ENCODE results near the gene TRABD2A. TPM values are rescaled to one million over a fixed set of nuclear protein-coding genes. Genes with fewer than 3 reads are reported as not detected.
"Not testable (repeated sequence)": the region's sequence is repeated elsewhere in the genome, so short reads cannot be mapped to it uniquely, and the experiment has no call there.

The TRABD2A gene
- total RNA-seq, 2 experiments from 2014 or later, result 71.9 to 73.2 TPM

DNA sequence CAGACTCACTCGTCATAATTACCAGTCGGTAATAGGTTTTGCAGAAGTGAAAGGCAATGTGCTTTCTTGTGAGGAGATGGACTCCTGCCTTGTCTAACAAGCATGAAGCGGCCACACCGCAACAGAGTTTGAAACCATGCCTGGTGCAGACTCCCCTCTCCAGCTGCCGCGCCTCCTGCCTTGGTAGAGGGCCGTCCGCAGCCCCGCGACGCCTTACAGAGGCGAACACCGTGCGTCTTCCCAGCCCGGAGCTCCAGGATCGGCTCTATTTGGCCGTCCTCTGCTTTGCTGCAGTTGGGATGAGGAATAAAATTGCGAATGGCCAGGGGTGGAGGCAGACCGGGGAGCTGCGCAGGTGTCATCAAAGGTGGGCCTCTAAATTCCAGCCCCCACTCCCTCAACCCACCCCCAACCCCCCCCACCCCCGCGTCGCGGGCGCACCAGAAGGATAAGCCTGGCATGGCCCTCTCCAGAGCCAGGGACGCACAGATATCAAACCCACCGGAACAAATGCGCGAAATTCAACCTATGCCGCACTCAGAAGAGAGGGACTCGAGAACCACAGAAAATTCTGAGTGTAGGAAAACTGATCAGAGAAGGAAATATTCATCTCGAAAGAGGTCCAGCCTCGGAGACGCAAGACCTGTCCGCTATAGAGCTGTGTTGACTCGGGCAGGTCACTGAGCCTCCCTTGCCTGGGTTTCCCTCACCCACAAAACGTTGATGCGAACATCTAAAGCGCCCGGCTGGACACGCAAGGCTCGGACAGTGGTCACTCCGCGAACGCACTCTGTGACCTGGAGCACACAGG is 1.1 kb downstream of the TRABD2A start:
- H3K27me3 Mint-ChIP-seq (ENCODE audit: low read depth), result no peaks in the 10 kb centered on the region
- H3K36me3 Mint-ChIP-seq (ENCODE audit: low read depth), result peaks cover 22% of the 10 kb centered on the region
- CTCF ChIA-PET, result interaction anchor here (0.6 to 24.0 kb wide), 15 partner anchors 9 to 391 kb away, joined by 3 to 397 read pairs (median 7); no protein-coding TSS in a partner anchor
- H3K9me3 Mint-ChIP-seq (ENCODE audit: insufficient read depth), result no peaks in the 10 kb centered on the region
- POLR2A ChIA-PET, result interaction anchor here (0.6 to 5.0 kb wide), 12 partner anchors 9 to 228 kb away, joined by 3 to 65 read pairs (median 4); partner anchors contain the start of gene TMSB10
- DNase-seq (peak; percentile 46), ATAC-seq (peak; percentile 8)
- H3K4me1 Mint-ChIP-seq (ENCODE audit: low read depth), result peaks cover 73% of the 10 kb centered on the region
- peak overlapping the region; percentile 92 for H3K4me3 Mint-ChIP-seq
- H3K27ac Mint-ChIP-seq, result peak overlapping the region; percentile 86

DNA sequence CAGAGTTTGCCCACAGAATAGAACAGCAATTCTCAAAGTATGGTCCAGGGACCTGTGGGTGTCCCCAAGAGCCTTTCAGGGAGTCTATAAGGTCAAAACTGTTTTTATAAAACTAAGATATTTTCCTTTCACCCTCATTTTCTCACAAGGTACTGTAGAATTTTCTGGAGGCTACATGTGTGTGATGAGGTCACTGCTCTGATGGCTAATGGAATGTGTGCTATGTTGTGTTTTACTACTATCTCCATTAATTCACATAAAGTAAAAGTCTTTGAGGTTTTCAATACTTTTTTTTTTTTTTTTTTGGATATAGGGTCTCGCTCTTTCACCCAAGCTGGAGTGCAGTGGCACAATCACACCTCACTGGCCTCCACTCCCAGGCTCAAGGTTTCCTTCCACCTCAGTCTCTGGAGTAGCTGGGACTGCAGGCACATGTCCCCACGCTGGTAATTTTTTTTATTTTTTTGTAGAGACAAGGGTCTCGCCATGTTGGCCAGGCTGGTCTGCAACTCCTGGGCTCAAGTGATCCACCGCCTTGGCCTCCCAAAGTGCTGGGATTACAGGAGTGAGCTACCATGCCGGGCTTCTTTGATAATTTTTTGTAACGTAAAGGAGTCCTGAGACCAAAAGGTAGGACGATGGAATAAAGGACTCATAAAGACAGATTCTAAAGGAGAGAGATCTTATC is 1.8 kb downstream of the TRABD2A start:
- Mint-ChIP-seq H3K4me3 (peak overlapping the region; percentile 92), H3K27me3 (ENCODE audit: low read depth) (no peaks in the 10 kb centered on the region), H3K36me3 (ENCODE audit: low read depth) (peaks cover 29% of the 10 kb centered on the region), H3K4me1 (ENCODE audit: low read depth) (peaks cover 74% of the 10 kb centered on the region), H3K27ac (peak overlapping the region; percentile 86), H3K9me3 (ENCODE audit: insufficient read depth) (no peaks in the 10 kb centered on the region)
- ChIA-PET POLR2A (interaction anchor here (0.6 to 5.0 kb wide), 6 partner anchors 10 to 463 kb away, joined by 3 to 65 read pairs (median 10); partner anchors contain the start of gene TMSB10), CTCF (interaction anchor here (0.7 to 24.0 kb wide), 11 partner anchors 9 to 381 kb away, joined by 3 to 397 read pairs (median 7); no protein-coding TSS in a partner anchor)
- DNase-seq, result peak; percentile 20
- no peak for ATAC-seq

DNA sequence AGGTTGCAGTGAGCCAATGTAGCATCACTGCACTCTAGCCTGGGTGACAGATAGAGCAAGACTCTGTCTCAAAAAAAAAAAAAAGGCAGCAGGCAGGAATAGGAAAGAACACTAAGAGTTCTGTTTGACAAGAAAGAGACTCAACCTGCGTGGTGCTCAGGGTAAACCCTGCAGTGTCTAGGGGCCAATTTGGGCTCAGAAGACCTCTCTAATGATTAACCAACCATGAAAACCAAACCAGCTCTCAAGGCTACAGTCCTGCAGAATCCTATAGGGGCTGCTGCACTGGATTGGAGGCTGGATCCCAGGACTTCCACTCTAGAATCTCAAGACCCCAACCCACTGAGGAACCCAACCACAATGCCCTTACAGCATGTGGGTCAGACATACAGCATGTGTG is 2.4 kb downstream of the TRABD2A start:
- POLR2A ChIA-PET, result interaction anchor here (0.5 to 5.0 kb wide), 4 partner anchors 10 to 48 kb away, joined by 3 to 65 read pairs (median 18); partner anchors contain the start of gene TMSB10
- peak overlapping the region; percentile 92 for H3K4me3 Mint-ChIP-seq
- peak overlapping the region; percentile 58 for H3K27ac Mint-ChIP-seq
- H3K27me3 Mint-ChIP-seq (ENCODE audit: low read depth), result no peaks in the 10 kb centered on the region
- ATAC-seq (no peak), DNase-seq (peak; percentile 21)
- CTCF ChIA-PET, result interaction anchor here (0.7 to 24.0 kb wide), 6 partner anchors 9 to 139 kb away, joined by 3 to 397 read pairs (median 9); no protein-coding TSS in a partner anchor
- H3K36me3 Mint-ChIP-seq (ENCODE audit: low read depth), result peaks cover 35% of the 10 kb centered on the region
- H3K4me1 Mint-ChIP-seq (ENCODE audit: low read depth), result peaks cover 76% of the 10 kb centered on the region
- no peaks in the 10 kb centered on the region for H3K9me3 Mint-ChIP-seq (ENCODE audit: insufficient read depth)

DNA sequence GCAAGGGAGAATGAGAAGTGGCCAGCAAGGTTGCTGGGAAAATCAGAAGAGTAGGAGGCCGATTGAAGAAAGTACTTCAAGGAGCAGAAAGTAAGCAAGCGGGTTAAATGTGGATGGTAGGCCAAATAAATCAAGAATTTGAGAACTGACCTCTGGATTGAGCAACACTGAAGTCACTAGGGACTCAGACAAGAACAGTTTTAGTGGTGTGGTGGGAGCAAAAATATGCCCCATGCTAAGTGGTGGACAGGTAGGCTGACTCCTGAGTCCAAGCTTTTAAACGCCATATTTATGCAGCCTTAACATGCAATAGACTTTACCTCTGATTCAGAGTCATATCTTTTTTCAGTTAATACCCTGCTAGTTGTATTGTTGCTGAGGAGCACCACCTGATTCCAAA is 4.5 kb downstream of the TRABD2A start:
- DNase-seq, result no peak
- H3K4me3 Mint-ChIP-seq, result no peak overlapping the region

DNA sequence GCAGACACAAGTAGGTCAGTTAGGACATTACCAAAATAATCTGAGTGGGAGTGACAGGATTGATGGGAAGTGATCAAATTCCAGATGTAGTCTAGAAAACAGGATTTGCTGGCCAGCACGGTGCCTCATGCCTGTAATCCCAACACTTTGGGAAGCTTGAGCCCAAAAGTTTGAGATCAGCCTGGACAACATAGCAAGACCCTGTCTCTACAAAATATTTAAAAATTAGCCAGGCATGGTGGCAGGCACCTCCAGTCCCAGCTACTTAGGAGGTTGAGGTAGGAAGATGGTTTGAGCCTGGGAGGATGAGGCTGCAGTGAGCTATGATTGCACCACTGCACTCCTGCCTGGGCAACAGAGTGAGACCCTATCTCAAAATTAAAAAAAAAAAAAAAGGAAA is 5.3 kb downstream of the TRABD2A start:
- ATAC-seq, result not testable (repeated sequence)

More for the DNA sequence above, 4.5 kb downstream of the TRABD2A start:
- CTCF ChIA-PET, result interaction anchor here (0.7 to 24.0 kb wide), 4 partner anchors 9 to 46 kb away, joined by 3 to 397 read pairs (median 13); no protein-coding TSS in a partner anchor
- no peaks in the 10 kb centered on the region for H3K27me3 Mint-ChIP-seq (ENCODE audit: low read depth)
- peaks cover 44% of the 10 kb centered on the region for H3K36me3 Mint-ChIP-seq (ENCODE audit: low read depth)
- H3K9me3 Mint-ChIP-seq (ENCODE audit: insufficient read depth), result no peaks in the 10 kb centered on the region
- H3K4me1 Mint-ChIP-seq (ENCODE audit: low read depth), result peaks cover 71% of the 10 kb centered on the region
- peak overlapping the region; percentile 18 for H3K27ac Mint-ChIP-seq
- POLR2A ChIA-PET, result interaction anchor here (1.7 to 2.1 kb wide), 2 partner anchors 13 to 30 kb away, joined by 7 to 14 read pairs; partner anchors contain the start of gene TMSB10
- no peak for ATAC-seq

DNA sequence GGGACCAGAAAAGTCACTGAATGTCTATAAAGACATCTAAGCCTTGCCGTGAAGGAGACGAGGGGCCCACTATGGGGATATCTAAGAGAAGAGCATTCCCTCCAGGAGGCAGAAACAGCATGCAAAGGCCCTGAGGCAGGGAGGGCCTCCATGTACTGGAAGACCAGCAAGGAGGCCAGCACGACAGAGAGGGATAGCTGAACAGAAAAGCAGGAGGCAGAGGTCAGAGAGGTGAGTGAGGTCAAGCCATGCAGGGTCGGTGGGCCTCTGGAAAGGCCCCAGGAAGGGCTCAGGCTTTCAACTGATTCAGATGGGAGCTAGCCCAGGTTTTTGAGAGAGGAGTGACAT is 5.7 kb downstream of the TRABD2A start:
- ATAC-seq, result no peak
- Mint-ChIP-seq H3K4me1 (ENCODE audit: low read depth) (peaks cover 82% of the 10 kb centered on the region), H3K27me3 (ENCODE audit: low read depth) (no peaks in the 10 kb centered on the region), H3K4me3 (peak overlapping the region; percentile 15), H3K36me3 (ENCODE audit: low read depth) (peaks cover 53% of the 10 kb centered on the region), H3K9me3 (ENCODE audit: insufficient read depth) (no peaks in the 10 kb centered on the region), H3K27ac (peak overlapping the region; percentile 73)
- POLR2A ChIA-PET, result interaction anchor here (1.9 kb wide), 1 partner anchor 31 kb away, joined by 10 read pairs; the partner anchor contains the start of gene TMSB10
- peak; percentile 23 for DNase-seq
- CTCF ChIA-PET, result interaction anchor here (0.7 to 24.0 kb wide), 5 partner anchors 10 to 386 kb away, joined by 3 to 397 read pairs (median 4); no protein-coding TSS in a partner anchor

More for the DNA sequence above, 5.3 kb downstream of the TRABD2A start:
- peaks cover 49% of the 10 kb centered on the region for H3K36me3 Mint-ChIP-seq (ENCODE audit: low read depth)
- not testable (repeated sequence) for DNase-seq; H3K27me3 Mint-ChIP-seq (ENCODE audit: low read depth); H3K9me3 Mint-ChIP-seq (ENCODE audit: insufficient read depth)
- POLR2A ChIA-PET, result interaction anchor here (0.5 to 1.9 kb wide), 2 partner anchors 31 to 91 kb away, joined by 3 to 10 read pairs; partner anchors contain the start of gene TMSB10
- H3K4me1 Mint-ChIP-seq (ENCODE audit: low read depth), result peaks cover 78% of the 10 kb centered on the region
- CTCF ChIA-PET, result interaction anchor here (0.7 to 24.0 kb wide), 6 partner anchors 9 to 387 kb away, joined by 3 to 397 read pairs (median 4); no protein-coding TSS in a partner anchor
- peak overlapping the region; percentile 15 for H3K4me3 Mint-ChIP-seq
- peak overlapping the region; percentile 73 for H3K27ac Mint-ChIP-seq

DNA sequence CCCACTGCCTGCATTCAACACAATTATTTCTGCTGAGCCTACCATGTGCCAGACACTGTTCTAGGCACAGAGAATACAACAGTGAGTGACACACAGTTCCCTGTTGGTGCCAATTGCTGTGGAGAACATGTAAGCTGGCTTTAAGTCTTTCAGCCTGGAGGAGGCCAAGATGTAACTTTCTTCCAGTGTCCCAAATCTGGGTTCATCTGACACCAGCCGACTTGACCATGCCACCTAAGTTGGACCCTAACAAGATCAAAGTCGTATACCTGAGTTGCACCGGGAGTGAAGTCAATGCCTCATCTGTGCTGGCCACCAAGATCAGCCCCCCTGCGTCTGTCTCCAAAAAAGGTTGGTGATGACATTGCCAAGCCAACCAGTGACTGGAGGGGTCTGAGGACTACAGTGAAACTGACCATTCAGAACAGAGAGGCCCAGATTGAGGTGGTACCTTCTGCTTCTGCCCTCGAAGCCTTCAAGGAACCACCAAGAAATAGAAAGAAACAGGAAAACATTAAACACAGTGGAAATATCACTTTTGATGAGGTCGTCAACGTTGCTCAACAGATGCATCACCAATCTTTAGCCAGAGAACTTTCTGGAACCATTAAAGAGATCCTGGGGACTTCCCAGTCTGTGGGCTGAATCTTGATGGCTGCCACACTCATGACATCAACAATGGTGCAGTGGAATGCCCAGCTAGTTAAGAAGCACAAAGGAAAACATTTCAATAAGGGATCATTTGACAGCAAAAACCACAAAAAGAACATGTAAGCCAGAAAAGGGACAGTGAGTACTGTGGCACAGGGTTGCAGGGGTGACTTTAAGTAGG is 6.3 kb downstream of the TRABD2A start:
- peak; percentile 21 for DNase-seq
- ChIA-PET POLR2A (interaction anchor here (0.6 to 1.9 kb wide), 2 partner anchors 27 to 32 kb away, joined by 3 to 10 read pairs; partner anchors contain the start of gene TMSB10), CTCF (interaction anchor here (0.9 to 24.0 kb wide), 4 partner anchors 10 to 134 kb away, joined by 3 to 397 read pairs (median 9); no protein-coding TSS in a partner anchor)
- ATAC-seq, result peak; percentile 7
- peak overlapping the region; percentile 73 for H3K27ac Mint-ChIP-seq
- H3K4me1 Mint-ChIP-seq (ENCODE audit: low read depth), result peaks cover 87% of the 10 kb centered on the region
- no peaks in the 10 kb centered on the region for H3K9me3 Mint-ChIP-seq (ENCODE audit: insufficient read depth)
- peak overlapping the region; percentile 15 for H3K4me3 Mint-ChIP-seq
- H3K27me3 Mint-ChIP-seq (ENCODE audit: low read depth), result no peaks in the 10 kb centered on the region
- H3K36me3 Mint-ChIP-seq (ENCODE audit: low read depth), result peaks cover 57% of the 10 kb centered on the region

DNA sequence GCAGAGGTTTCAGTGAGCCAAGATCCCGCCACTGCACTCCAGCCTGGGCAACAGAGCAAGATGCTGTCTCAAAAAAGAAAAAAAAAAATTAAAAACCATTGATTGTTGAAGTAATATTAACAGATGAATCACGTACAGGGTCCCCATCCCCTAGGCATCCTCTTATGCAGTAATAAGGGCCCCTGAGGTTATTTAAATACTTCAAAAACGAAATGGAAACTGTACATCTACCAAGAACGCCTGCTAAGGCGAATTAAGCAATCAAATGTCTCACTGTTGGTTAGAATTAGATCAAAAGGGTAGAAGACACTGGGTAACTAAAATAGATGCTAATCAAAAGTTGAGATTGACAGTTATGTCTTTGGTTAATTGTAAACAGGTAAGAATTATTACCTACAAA is 7.5 kb downstream of the TRABD2A start:
- POLR2A ChIA-PET, result no interaction called here
- peaks cover 82% of the 10 kb centered on the region for H3K4me1 Mint-ChIP-seq (ENCODE audit: low read depth)
- CTCF ChIA-PET, result interaction anchor here (1.2 to 24.0 kb wide), 2 partner anchors 16 to 49 kb away, joined by 3 to 397 read pairs; no protein-coding TSS in a partner anchor
- peaks cover 63% of the 10 kb centered on the region for H3K36me3 Mint-ChIP-seq (ENCODE audit: low read depth)
- no peaks in the 10 kb centered on the region for H3K27me3 Mint-ChIP-seq (ENCODE audit: low read depth)
- no peaks in the 10 kb centered on the region for H3K9me3 Mint-ChIP-seq (ENCODE audit: insufficient read depth)
- no peak overlapping the region for H3K4me3 Mint-ChIP-seq
- ATAC-seq (peak; percentile 18), DNase-seq (peak; percentile 12)
- H3K27ac Mint-ChIP-seq, result no peak overlapping the region

DNA sequence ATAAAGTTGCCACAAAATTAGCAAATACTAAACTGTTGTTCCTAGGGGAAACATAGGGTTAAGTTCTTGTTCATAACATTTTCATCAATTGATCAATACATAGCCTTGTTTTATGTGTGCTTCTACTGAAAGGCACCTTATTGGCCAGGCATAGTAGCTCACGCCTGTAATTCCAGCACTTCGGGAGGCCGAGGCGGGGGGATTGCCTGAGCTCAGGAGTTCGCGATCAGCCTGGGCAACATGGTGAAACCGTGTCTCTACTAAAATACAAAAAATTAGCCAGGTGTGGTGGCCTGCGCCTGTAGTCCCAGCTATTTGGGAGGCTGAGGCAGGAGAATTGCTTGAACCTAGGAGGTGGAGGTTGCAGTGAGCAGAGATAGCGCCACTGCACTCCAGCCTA is 8.2 kb downstream of the TRABD2A start:
- H3K9me3 Mint-ChIP-seq (ENCODE audit: insufficient read depth); ATAC-seq; H3K27ac Mint-ChIP-seq; POLR2A ChIA-PET; H3K27me3 Mint-ChIP-seq (ENCODE audit: low read depth); H3K4me3 Mint-ChIP-seq: not testable (repeated sequence)
- CTCF ChIA-PET, result interaction anchor here (0.8 to 24.0 kb wide), 3 partner anchors 10 to 49 kb away, joined by 3 to 397 read pairs (median 5); no protein-coding TSS in a partner anchor
- peak; percentile 10 for DNase-seq
- peaks cover 82% of the 10 kb centered on the region for H3K4me1 Mint-ChIP-seq (ENCODE audit: low read depth)
- peaks cover 65% of the 10 kb centered on the region for H3K36me3 Mint-ChIP-seq (ENCODE audit: low read depth)

DNA sequence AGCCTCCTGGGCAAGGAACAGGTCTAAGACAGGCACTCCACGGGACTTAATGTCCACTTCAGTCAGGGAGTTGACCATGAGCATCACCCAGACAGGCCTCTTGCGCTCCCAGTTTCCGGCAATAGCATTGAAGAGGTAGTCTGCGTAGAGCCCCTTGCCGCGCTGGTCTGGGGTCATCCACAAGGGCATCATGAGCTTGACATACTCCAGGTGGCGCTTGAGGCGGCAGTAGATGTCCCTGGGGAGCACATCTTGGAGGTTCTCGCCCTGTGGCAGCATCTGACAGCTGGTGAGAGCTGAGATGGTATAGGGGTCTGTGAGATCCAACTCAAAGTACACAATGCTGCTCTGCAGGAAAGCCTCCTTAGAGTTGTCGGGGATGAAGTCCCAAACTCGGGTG is 10.6 kb downstream of the TRABD2A start:
- Mint-ChIP-seq H3K36me3 (ENCODE audit: low read depth) (peaks cover 66% of the 10 kb centered on the region), H3K27me3 (ENCODE audit: low read depth) (no peaks in the 10 kb centered on the region), H3K4me1 (ENCODE audit: low read depth) (peaks cover 81% of the 10 kb centered on the region), H3K27ac (peak overlapping the region; percentile 39), H3K4me3 (no peak overlapping the region), H3K9me3 (ENCODE audit: insufficient read depth) (no peaks in the 10 kb centered on the region)
- ATAC-seq (no peak), DNase-seq (peak; percentile 20)
- ChIA-PET CTCF (interaction anchor here (1.1 to 24.0 kb wide), 5 partner anchors 8 to 129 kb away, joined by 4 to 397 read pairs (median 6); partner anchors contain the start of gene TRABD2A), POLR2A (interaction anchor here (1.3 to 1.5 kb wide), 2 partner anchors 36 to 55 kb away, joined by 4 to 5 read pairs; no protein-coding TSS in a partner anchor)
